PC-3 (cell line): ENCODE results near the gene CORIN. TPM values are rescaled to one million over a fixed set of nuclear protein-coding genes. Genes with fewer than 3 reads are reported as not detected.
"Not testable (repeated sequence)": the region's sequence is repeated elsewhere in the genome, so short reads cannot be mapped to it uniquely, and the experiment has no call there.

Experiments used
- ATAC-seq: fragments of 200-7000 bp; cut with Tn5 transposase; 2 replicates; pipeline ENCODE4 v1.9.1; 2020; ENCODE audit warnings: mild to moderate bottlenecking, moderate library complexity
- BruUV-seq: library from RNA; stranded (reverse); fragments of 400-500 nt; replicated peaks from 2 replicates; lab custom pipeline; 2021; lab: Mats Ljungman, UMichigan
- CTCF ChIA-PET: fragments of 300-600 bp; sonication (Branson Sonifier 250); formaldehyde crosslinking; loops from one replicate; lab custom pipeline; 2022; ENCODE audit warnings: antibody characterized with exemption; lab: Charles Lee
- POLR2A ChIA-PET: fragments of 300-600 bp; sonication (Branson Sonifier 250); formaldehyde crosslinking; loops from one replicate; lab custom pipeline; 2022; ENCODE audit warnings: antibody characterized with exemption; ENCODE audit not compliant: unreplicated experiment; lab: Charles Lee
- DNase-seq: peaks from one replicate; pipeline ENCODE4 v3.0.0-alpha.2; 2015
- H2AFZ ChIP-seq: fragments of 300-600 bp; sonication (generic); 2 replicates; pipeline ENCODE4 v1.6.0; 2016; ENCODE audit warnings: antibody characterized with exemption, low read length
- H3F3A ChIP-seq: fragments of 300-600 bp; sonication (generic); one replicate; pipeline ENCODE4 v1.6.0; 2017; ENCODE audit warnings: antibody characterized with exemption, low read length, control low read depth, mild to moderate bottlenecking; ENCODE audit not compliant: unreplicated experiment
- H3K27ac ChIP-seq: fragments of 300-600 bp; sonication (generic); 2 replicates; pipeline ENCODE4 v1.5.1; 2016; ENCODE audit warnings: mild to moderate bottlenecking, low read length
- H3K27me3 ChIP-seq: fragments of 300-600 bp; sonication (generic); 2 replicates; pipeline ENCODE4 v1.6.1; 2016; ENCODE audit warnings: low read length, mixed read lengths
- H3K36me3 ChIP-seq: fragments of 300-600 bp; sonication (generic); 2 replicates; pipeline ENCODE4 v1.6.1; 2016; ENCODE audit warnings: low read depth, mixed run types, low read length, mixed read lengths
- H3K4me1 ChIP-seq: fragments of 300-600 bp; sonication (generic); 2 replicates; pipeline ENCODE4 v1.5.1; 2016; ENCODE audit warnings: low read length; ENCODE audit not compliant: insufficient read depth
- H3K4me2 ChIP-seq: fragments of 300-600 bp; sonication (generic); 2 replicates; pipeline ENCODE4 v1.6.0; 2016; ENCODE audit warnings: low read length
- H3K4me3 ChIP-seq: fragments of 300-600 bp; sonication (generic); 2 replicates; pipeline ENCODE4 v1.5.1; 2016; ENCODE audit warnings: mild to moderate bottlenecking, low read length, mixed read lengths
- H3K79me2 ChIP-seq: fragments of 300-600 bp; sonication (generic); 2 replicates; pipeline ENCODE4 v1.6.1; 2017; ENCODE audit warnings: low read length, mixed read lengths
- H3K9ac ChIP-seq: fragments of 300-600 bp; sonication (generic); 2 replicates; pipeline ENCODE4 v1.6.0; 2016; ENCODE audit warnings: mild to moderate bottlenecking, low read length
- H3K9me2 ChIP-seq: fragments of 300-600 bp; sonication (generic); replicated peaks from 2 replicates; pipeline ENCODE4 v1.6.1; 2016; ENCODE audit warnings: mixed run types, low read length, mixed read lengths
- H3K9me3 ChIP-seq: fragments of 300-600 bp; sonication (generic); 2 replicates; pipeline ENCODE4 v1.6.1; 2016; ENCODE audit warnings: low read length, mixed read lengths
- H4K20me1 ChIP-seq: fragments of 300-600 bp; sonication (generic); 2 replicates; pipeline ENCODE4 v1.6.1; 2016; ENCODE audit warnings: low read length, mixed read lengths
- EZH2 ChIP-seq: fragments of 300-600 bp; sonication (generic); IDR thresholded peaks from one replicate; pipeline ENCODE4 v1.6.1; 2017; ENCODE audit warnings: antibody characterized with exemption, mild to moderate bottlenecking, low read length; ENCODE audit not compliant: unreplicated experiment
- EZH2phosphoT487 ChIP-seq: fragments of 300-600 bp; sonication (generic); IDR thresholded peaks from 2 replicates; pipeline ENCODE4 v1.6.1; 2018; ENCODE audit warnings: mild to moderate bottlenecking, antibody characterized with exemption, low read length, borderline replicate concordance
- intact Hi-C: fragments of 100-400 bp; cut with micrococcal nuclease; formaldehyde crosslinking; loops from 2 replicates; pipeline ENCODE4 v1.9.0; 2023
- total RNA-seq: library from RNA; depleted of rRNA; stranded (reverse); fragments of >200 nt; gene quantifications from 2 replicates; pipeline ENCODE4 v1.2.3, GENCODE V29; 2014
- TF ChIP-seq, protein P1 (sequence below): fragments of 300-600 bp; sonication (generic); conservative IDR thresholded peaks from 2 replicates; pipeline ENCODE4 v1.5.1; 2017; ENCODE audit warnings: antibody characterized with exemption, low read depth, mild to moderate bottlenecking, low read length

Gene CORIN
- total RNA-seq, 1 experiment from 2014 or later = not detected

DNA sequence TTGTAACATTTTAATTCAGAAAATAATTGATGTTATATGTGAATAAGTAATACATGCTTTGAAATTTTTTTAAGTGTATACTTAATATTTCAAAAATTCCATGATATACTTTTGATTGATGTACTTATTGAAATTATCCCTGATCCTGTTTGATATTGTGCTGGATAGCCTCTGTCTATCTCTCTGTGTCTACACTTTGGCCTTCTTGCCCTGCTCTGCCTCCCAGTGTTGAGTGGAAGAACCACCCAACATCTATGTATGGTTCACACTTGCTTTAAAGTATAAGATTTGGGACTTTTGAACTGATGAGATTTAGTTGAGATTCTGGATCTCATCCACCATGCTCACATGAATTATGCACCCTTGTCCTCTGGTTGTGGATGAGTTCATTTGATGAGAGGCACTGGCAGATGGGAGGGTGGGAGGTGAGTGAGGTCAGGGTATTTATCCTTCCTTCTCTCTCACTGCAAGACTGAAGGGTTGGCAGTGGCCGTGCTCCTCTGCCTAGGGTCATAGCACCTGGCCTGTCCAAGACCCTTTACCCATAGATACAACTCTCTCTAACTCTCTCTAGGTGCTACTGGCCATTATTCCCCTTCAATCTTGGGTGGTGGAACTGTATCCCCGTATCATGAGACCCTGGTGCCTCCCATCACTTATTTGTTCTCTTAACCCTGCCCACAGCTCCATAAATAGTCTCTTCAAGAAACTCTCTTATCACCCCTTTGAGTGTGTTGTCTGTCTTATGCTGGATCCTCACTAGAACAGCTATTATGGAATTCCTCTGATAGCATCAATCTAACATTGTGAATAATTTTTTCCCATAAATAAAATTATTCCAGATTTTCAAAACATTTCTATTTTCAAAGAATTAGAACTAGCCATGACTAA lies 75.2 kb downstream of the CORIN start:
- ATAC-seq (no peak), DNase-seq (no peak)
- no peak for TF ChIP-seq EZH2phosphoT487
- TF ChIP-seq, protein P1, sequence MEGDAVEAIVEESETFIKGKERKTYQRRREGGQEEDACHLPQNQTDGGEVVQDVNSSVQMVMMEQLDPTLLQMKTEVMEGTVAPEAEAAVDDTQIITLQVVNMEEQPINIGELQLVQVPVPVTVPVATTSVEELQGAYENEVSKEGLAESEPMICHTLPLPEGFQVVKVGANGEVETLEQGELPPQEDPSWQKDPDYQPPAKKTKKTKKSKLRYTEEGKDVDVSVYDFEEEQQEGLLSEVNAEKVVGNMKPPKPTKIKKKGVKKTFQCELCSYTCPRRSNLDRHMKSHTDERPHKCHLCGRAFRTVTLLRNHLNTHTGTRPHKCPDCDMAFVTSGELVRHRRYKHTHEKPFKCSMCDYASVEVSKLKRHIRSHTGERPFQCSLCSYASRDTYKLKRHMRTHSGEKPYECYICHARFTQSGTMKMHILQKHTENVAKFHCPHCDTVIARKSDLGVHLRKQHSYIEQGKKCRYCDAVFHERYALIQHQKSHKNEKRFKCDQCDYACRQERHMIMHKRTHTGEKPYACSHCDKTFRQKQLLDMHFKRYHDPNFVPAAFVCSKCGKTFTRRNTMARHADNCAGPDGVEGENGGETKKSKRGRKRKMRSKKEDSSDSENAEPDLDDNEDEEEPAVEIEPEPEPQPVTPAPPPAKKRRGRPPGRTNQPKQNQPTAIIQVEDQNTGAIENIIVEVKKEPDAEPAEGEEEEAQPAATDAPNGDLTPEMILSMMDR = no peak
- TF ChIP-seq EZH2 = no peak
- H3K4me2 ChIP-seq = no peak overlapping the region
- BruUV-seq = no TSS peak
- H4K20me1 ChIP-seq = no peaks in the 10 kb centered on the region
- no peak overlapping the region for H2AFZ ChIP-seq
- no peaks in the 10 kb centered on the region for H3K79me2 ChIP-seq
- no peak overlapping the region for H3K27ac ChIP-seq
- intact Hi-C loops = no loop called here
- ChIA-PET POLR2A (no interaction called here), CTCF (no interaction called here)
- H3K36me3 ChIP-seq = no peaks in the 10 kb centered on the region
- H3K27me3 ChIP-seq = peaks cover 31% of the 10 kb centered on the region
- H3K9ac ChIP-seq = no peak overlapping the region
- no peaks in the 10 kb centered on the region for H3K9me3 ChIP-seq
- no peak overlapping the region for H3K4me3 ChIP-seq
- H3K4me1 ChIP-seq = no peaks in the 10 kb centered on the region
- H3K9me2 ChIP-seq = no peaks in the 10 kb centered on the region
- H3F3A ChIP-seq = no peaks in the 10 kb centered on the region

DNA sequence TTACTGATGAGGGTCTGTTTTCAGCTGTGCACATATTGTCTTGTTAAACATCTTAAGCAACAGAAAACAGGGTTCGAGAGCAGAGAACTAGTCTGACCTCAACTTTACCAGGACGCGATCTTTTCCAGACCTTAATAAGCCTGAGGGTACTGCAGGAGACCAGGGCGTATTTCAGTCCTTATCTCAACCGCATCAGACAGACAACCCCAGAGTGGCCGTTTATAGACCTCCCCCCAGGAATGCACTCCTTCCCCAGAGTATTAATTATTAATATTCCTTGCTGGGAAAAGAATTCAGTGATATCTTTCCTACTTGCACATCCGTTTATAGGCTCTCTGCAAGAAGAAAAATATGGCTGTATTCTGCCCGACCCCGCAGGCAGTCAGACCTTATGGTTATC lies 84.6 kb downstream of the CORIN start:
- CTCF ChIA-PET = not testable (repeated sequence)

DNA sequence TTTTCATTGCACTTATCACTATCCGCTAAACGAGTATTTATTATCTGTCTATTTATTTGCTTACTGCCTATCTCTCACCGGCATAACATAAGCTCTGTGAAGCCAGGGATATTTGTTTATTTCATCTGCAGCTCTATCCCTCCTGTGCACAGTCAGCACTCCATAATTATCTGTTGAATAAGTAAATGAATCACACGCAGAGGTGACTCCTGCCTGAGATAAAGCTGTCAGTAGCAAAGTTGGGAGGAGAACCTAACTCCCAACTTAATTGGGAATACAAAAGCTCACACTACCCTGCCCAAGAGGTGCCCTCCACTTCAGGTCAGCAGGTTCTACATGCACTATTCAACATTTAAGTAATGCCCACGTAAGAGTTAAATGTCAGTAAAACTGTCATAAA lies 85.7 kb downstream of the CORIN start:
- Histone ChIP-seq H2AFZ (no peak overlapping the region), H3K27me3 (peaks cover 14% of the 10 kb centered on the region; the same call in 1 of the 2 replicates), H3K9me3 (no peaks in the 10 kb centered on the region), H3K9me2 (no peaks in the 10 kb centered on the region), H3F3A (no peaks in the 10 kb centered on the region), H3K9ac (no peak overlapping the region), H3K4me3 (no peak overlapping the region), H3K79me2 (no peaks in the 10 kb centered on the region), H3K4me1 (no peaks in the 10 kb centered on the region), H3K27ac (no peak overlapping the region), H3K4me2 (no peak overlapping the region), H3K36me3 (no peaks in the 10 kb centered on the region), H4K20me1 (no peaks in the 10 kb centered on the region)
- TF ChIP-seq EZH2phosphoT487 = no peak
- no peak for TF ChIP-seq EZH2
- TF ChIP-seq, protein P1 = no peak
- ATAC-seq (no peak), DNase-seq (no peak)
- intact Hi-C loops = no loop called here
- BruUV-seq = no TSS peak
- ChIA-PET POLR2A (no interaction called here), CTCF (no interaction called here)

More for the DNA sequence above, 84.6 kb downstream of the CORIN start:
- H3K4me3 ChIP-seq, H2AFZ ChIP-seq, H3K79me2 ChIP-seq, H3K36me3 ChIP-seq, ATAC-seq, H3K9me2 ChIP-seq, POLR2A ChIA-PET, H4K20me1 ChIP-seq, H3K9me3 ChIP-seq, H3K9ac ChIP-seq, H3K27ac ChIP-seq, H3F3A ChIP-seq, BruUV-seq, intact Hi-C loops, H3K4me1 ChIP-seq, H3K4me2 ChIP-seq, DNase-seq: not testable (repeated sequence)
- peaks cover 14% of the 10 kb centered on the region; the same call in 1 of the 2 replicates for H3K27me3 ChIP-seq
